B cell (primary cell): Measurements from ENCODE around the gene ASTN2. TPM values are rescaled to one million over a fixed set of nuclear protein-coding genes. Genes with fewer than 3 reads are reported as not detected.

Experiments
- ATAC-seq: fragments of 200-7000 bp; cut with Tn5 transposase; one replicate; pipeline ENCODE4 v1.10.0; 2021; ENCODE audit warnings: low read depth, mild to moderate bottlenecking, moderate number of reproducible peaks, moderate library complexity
- CTCF ChIA-PET: fragments of 350-600 bp; sonication (Branson Sonifier 250); formaldehyde crosslinking; loops from one replicate; lab custom pipeline; 2021; ENCODE audit warnings: antibody characterized with exemption, inconsistent platforms; lab: Charles Lee
- POLR2A ChIA-PET: fragments of 350-600 bp; sonication (Branson Sonifier 250); formaldehyde crosslinking; loops from one replicate; lab custom pipeline; 2021; ENCODE audit warnings: antibody characterized with exemption; lab: Charles Lee
- DNase-seq: peaks from one replicate; pipeline ENCODE4 v3.0.0; 2013
- H2AFZ ChIP-seq: 2 replicates; pipeline ENCODE4 v1.6.1; 2012; ENCODE audit warnings: mild to moderate bottlenecking, low read depth, low read length; ENCODE audit not compliant: insufficient read depth, poor library complexity, severe bottlenecking
- H3K27ac ChIP-seq, 2 donors: 1 replicate in 1 of 2; 2 replicates in 1 of 2; pipeline ENCODE4 v1.5.1; 2012 to 2013; ENCODE audit warnings: low read length in 2 of 2, mild to moderate bottlenecking in 2 of 2, moderate library complexity in 1 of 2
- H3K27me3 ChIP-seq, 4 experiments: fragments of 200-600 bp in 1 of 4; sonication (generic) in 1 of 4; replicated peaks in 1 of 4; 1 replicate in 2 of 4; 2 replicates in 2 of 4; pipeline versions ENCODE4 v1.6.1 to v1.7.0; 2013 to 2016; ENCODE audit warnings: low read length in 3 of 4, mild to moderate bottlenecking in 2 of 4, mixed read lengths in 1 of 4, moderate library complexity in 1 of 4; ENCODE audit not compliant: insufficient read depth in 4 of 4, control insufficient read depth in 3 of 4; ENCODE audit errors: control extremely low read depth in 1 of 4
- H3K36me3 ChIP-seq, 2 experiments: replicated peaks in 1 of 2; 1 replicate in 1 of 2; 2 replicates in 1 of 2; pipeline versions ENCODE4 v1.6.1 to v1.7.1; 2013; ENCODE audit warnings: low read length in 1 of 2; ENCODE audit not compliant: insufficient read depth in 2 of 2, control insufficient read depth in 1 of 2; ENCODE audit errors: control extremely low read depth in 1 of 2, extremely low read depth in 1 of 2
- H3K4me1 ChIP-seq, 2 donors: fragments of 200-600 bp in 1 of 2; sonication (generic) in 1 of 2; 1 replicate in 1 of 2; 2 replicates in 1 of 2; pipeline versions ENCODE4 v1.5.1 to v1.6.1; 2013 to 2017; ENCODE audit warnings: low read length in 2 of 2; ENCODE audit not compliant: control insufficient read depth in 2 of 2, insufficient read depth in 2 of 2
- H3K4me2 ChIP-seq: replicated peaks from 2 replicates; pipeline ENCODE3; 2012; ENCODE audit warnings: mild to moderate bottlenecking, low read depth, low read length; ENCODE audit not compliant: poor library complexity, severe bottlenecking
- H3K4me3 ChIP-seq, 5 experiments: fragments of 200-600 bp in 1 of 5; sonication (generic) in 1 of 5; 1 replicate in 3 of 5; 2 replicates in 2 of 5; pipeline versions ENCODE4 v1.5.1 to v1.7.0; 2011 to 2016; ENCODE audit warnings: low read length in 4 of 5, mild to moderate bottlenecking in 4 of 5, low read depth in 2 of 5, control low read depth in 1 of 5, moderate library complexity in 1 of 5; ENCODE audit not compliant: insufficient read depth in 1 of 5; ENCODE audit errors: control extremely low read depth in 1 of 5, extremely low read depth in 1 of 5
- H3K79me2 ChIP-seq: fragments of 200-600 bp; sonication (generic); one replicate; pipeline ENCODE4 v1.6.0; 2016; ENCODE audit warnings: low read length; ENCODE audit not compliant: control insufficient read depth, insufficient read depth
- H3K9ac ChIP-seq: fragments of 200-600 bp; sonication (generic); 2 replicates; pipeline ENCODE4 v1.6.1; 2017; ENCODE audit warnings: mild to moderate bottlenecking, low read length, moderate library complexity
- H3K9me3 ChIP-seq, 3 donors: one replicate each; pipeline versions ENCODE4 v1.6.1 to v1.7.1; 2013; ENCODE audit warnings: low read length in 2 of 3; ENCODE audit not compliant: control insufficient read depth in 2 of 3, insufficient read depth in 1 of 3; ENCODE audit errors: control extremely low read depth in 1 of 3
- H4K20me1 ChIP-seq: 2 replicates; pipeline ENCODE4 v1.6.0; 2012; ENCODE audit warnings: mild to moderate bottlenecking, low read length; ENCODE audit not compliant: insufficient read depth, control insufficient read depth, poor library complexity, severe bottlenecking
- H3K27ac Mint-ChIP-seq: one replicate; pipeline ENCODE4 v1.8.0; 2021; ENCODE audit warnings: mixed read lengths
- H3K27me3 Mint-ChIP-seq: one replicate; pipeline ENCODE4 v1.8.0; 2021; ENCODE audit warnings: mixed read lengths
- H3K4me1 Mint-ChIP-seq: one replicate; pipeline ENCODE4 v1.8.0; 2021; ENCODE audit warnings: mixed read lengths
- H3K4me3 Mint-ChIP-seq: one replicate; pipeline ENCODE4 v1.8.0; 2021; ENCODE audit warnings: mixed read lengths
- H3K9me3 Mint-ChIP-seq: one replicate; pipeline ENCODE4 v1.8.0; 2022; ENCODE audit warnings: mixed read lengths; ENCODE audit not compliant: insufficient read depth
- CTCF ChIP-seq: fragments of 200-600 bp; IDR thresholded peaks from one replicate; pipeline ENCODE4 v1.8.0; 2022; ENCODE audit warnings: antibody characterized with exemption, mild to moderate bottlenecking
- EZH2 ChIP-seq: IDR thresholded peaks from 2 replicates; pipeline ENCODE4 v1.6.1; 2012; ENCODE audit warnings: borderline replicate concordance, low read depth, mild to moderate bottlenecking, moderate library complexity, low read length; ENCODE audit not compliant: insufficient read depth, poor library complexity, severe bottlenecking
- WGBS: methylation state at CpG from one replicate; pipeline ENCODE4 v1.1.5; 2013; ENCODE audit warnings: missing lambda C conversion rate; ENCODE audit not compliant: insufficient coverage; 5-methylcytosine and 5-hydroxymethylcytosine counted together
- intact Hi-C: fragments of 100-400 bp; cut with micrococcal nuclease; formaldehyde crosslinking; loops from one replicate; pipeline ENCODE4 v1.10.0; 2022
- polyA plus RNA-seq: library from polyadenylated mRNA; depleted of rRNA; stranded (reverse); fragments of >200 nt; gene quantifications from 2 replicates; pipeline ENCODE4 v1.2.3, GENCODE V29; 2012
- total RNA-seq, 2 donors: library from RNA; stranded (reverse); fragments of 120-200 nt in 1 of 2; gene quantifications; 1 replicate in 1 of 2; 2 replicates in 1 of 2; pipeline versions ENCODE4 v1.2.3 to v1.2.4, GENCODE V29; 2013 to 2022

Gene ASTN2
- total and polyA plus RNA-seq, 2 donors (not counting 1 experiment from before 2014, with no cell fraction given): 1.2 to 3.6 TPM

GRCh38 chr9:116558818-116559540, 855.9 kb downstream of the ASTN2 start:
- no peaks in the 10 kb centered on the region for H3K79me2 ChIP-seq
- no peak for DNase-seq
- Mint-ChIP-seq H3K4me3 (no peak overlapping the region), H3K9me3 (no peaks in the 10 kb centered on the region), H3K27ac (no peak overlapping the region), H3K4me1 (no peaks in the 10 kb centered on the region), H3K27me3 (no peaks in the 10 kb centered on the region)
- no peak overlapping the region for H3K27ac ChIP-seq
- no peaks in the 10 kb centered on the region for H3K4me1 ChIP-seq
- no peak for ATAC-seq
- H4K20me1 ChIP-seq: no peaks in the 10 kb centered on the region
- intact Hi-C loops: no loop called here
- ChIA-PET POLR2A (no interaction called here), CTCF (no interaction called here)
- TF ChIP-seq EZH2 (no peak), CTCF (no peak)
- no peak overlapping the region for H3K9ac ChIP-seq
- no peaks in the 10 kb centered on the region for H3K36me3 ChIP-seq
- no peaks in the 10 kb centered on the region for H3K27me3 ChIP-seq
- no peaks in the 10 kb centered on the region for H3K9me3 ChIP-seq
- no CpG with 5 or more reads among the region's 5 CpGs for WGBS
- no peak overlapping the region for H3K4me3 ChIP-seq
- no peak overlapping the region for H2AFZ ChIP-seq
- no peak overlapping the region for H3K4me2 ChIP-seq

GRCh38 chr9:116558035-116558434, 856.8 kb downstream of the ASTN2 start:
- no peaks in the 10 kb centered on the region for H3K9me3 Mint-ChIP-seq
- H4K20me1 ChIP-seq: no peaks in the 10 kb centered on the region
- H3K4me3 Mint-ChIP-seq: no peak overlapping the region
- no peak for ATAC-seq
- no peak overlapping the region for H3K9ac ChIP-seq
- no peaks in the 10 kb centered on the region for H3K4me1 ChIP-seq
- H3K27ac Mint-ChIP-seq: no peak overlapping the region
- DNase-seq: no peak
- H3K36me3 ChIP-seq: no peaks in the 10 kb centered on the region
- no peak overlapping the region for H3K27ac ChIP-seq
- ChIA-PET POLR2A (no interaction called here), CTCF (no interaction called here)
- intact Hi-C loops: no loop called here
- H3K9me3 ChIP-seq: no peaks in the 10 kb centered on the region
- no peaks in the 10 kb centered on the region for H3K27me3 Mint-ChIP-seq
- H3K27me3 ChIP-seq: no peaks in the 10 kb centered on the region
- no peaks in the 10 kb centered on the region for H3K79me2 ChIP-seq
- no peak overlapping the region for H2AFZ ChIP-seq
- no peak for TF ChIP-seq EZH2
- no peak for TF ChIP-seq CTCF
- H3K4me3 ChIP-seq: no peak overlapping the region
- no peak overlapping the region for H3K4me2 ChIP-seq
- no peaks in the 10 kb centered on the region for H3K4me1 Mint-ChIP-seq
